Activated CD8-positive, alpha-beta T cell treated with anti-CD3 and anti-CD28 coated beads for 36 hours (primary cell): ENCODE data around the gene MCM3AP. TPM values are rescaled to one million over a fixed set of nuclear protein-coding genes. Genes with fewer than 3 reads are reported as not detected.
A peak's percentile ranks its signal among the peaks of the same experiment; 100 is the strongest.

Experiments
- ATAC-seq: fragments of 200-7000 bp; cut with Tn5 transposase; one replicate; pipeline ENCODE4 v1.10.0; 2021; ENCODE audit warnings: mild to moderate bottlenecking, moderate library complexity
- CTCF ChIA-PET: fragments of 350-600 bp; sonication (Branson Sonifier 250); formaldehyde crosslinking; loops from one replicate; lab custom pipeline; 2021; ENCODE audit warnings: antibody characterized with exemption; lab: Charles Lee
- POLR2A ChIA-PET: fragments of 350-600 bp; sonication (Branson Sonifier 250); formaldehyde crosslinking; loops from one replicate; lab custom pipeline; 2021; ENCODE audit warnings: antibody characterized with exemption; lab: Charles Lee
- DNase-seq: peaks from one replicate; pipeline ENCODE4 v3.0.0-alpha.2; 2020
- H3K27ac Mint-ChIP-seq: one replicate; pipeline ENCODE4 v1.8.0; 2021; ENCODE audit warnings: mild to moderate bottlenecking, mixed read lengths
- H3K27me3 Mint-ChIP-seq: one replicate; pipeline ENCODE4 v1.8.0; 2021; ENCODE audit warnings: mixed read lengths
- H3K36me3 Mint-ChIP-seq: one replicate; pipeline ENCODE4 v1.8.0; 2021; ENCODE audit warnings: low read depth, mixed read lengths
- H3K4me1 Mint-ChIP-seq: one replicate; pipeline ENCODE4 v1.8.0; 2021; ENCODE audit warnings: low read depth, mixed read lengths
- H3K4me3 Mint-ChIP-seq: one replicate; pipeline ENCODE4 v1.8.0; 2021; ENCODE audit warnings: mild to moderate bottlenecking, moderate library complexity, mixed read lengths
- H3K9me3 Mint-ChIP-seq: one replicate; pipeline ENCODE4 v1.8.0; 2021; ENCODE audit warnings: mixed read lengths
- CTCF ChIP-seq: fragments of 200-600 bp; IDR thresholded peaks from one replicate; pipeline ENCODE4 v1.8.0; 2022; ENCODE audit warnings: antibody characterized with exemption, mild to moderate bottlenecking
- intact Hi-C: fragments of 100-400 bp; cut with micrococcal nuclease; formaldehyde crosslinking; loops from one replicate; pipeline ENCODE4 v1.10.0; 2022
- total RNA-seq, 2 experiments: library from RNA; stranded (reverse); gene quantifications; one replicate each; pipeline ENCODE4 v1.2.3, GENCODE V29; 2021

The MCM3AP gene
- total RNA-seq, 2 experiments from 2014 or later = 108 to 112 TPM

GRCh38 chr21:46326110-46326703, 40.8 kb upstream of the MCM3AP start:
- Mint-ChIP-seq H3K27me3 (no peaks in the 10 kb centered on the region), H3K27ac (no peak overlapping the region), H3K4me1 (peaks cover 25% of the 10 kb centered on the region), H3K9me3 (no peaks in the 10 kb centered on the region), H3K36me3 (peaks cover 44% of the 10 kb centered on the region), H3K4me3 (peak overlapping the region; percentile 20)
- no peak for TF ChIP-seq CTCF
- CTCF ChIA-PET = interaction anchor here (1.0 to 1.5 kb wide), 5 partner anchors 41 to 183 kb away, joined by 3 to 7 read pairs (median 3); no protein-coding TSS in a partner anchor
- intact Hi-C loops = no loop called here
- ATAC-seq (no peak), DNase-seq (no peak)
- POLR2A ChIA-PET = interaction anchor here (1.3 kb wide), 1 partner anchor 9 kb away, joined by 3 read pairs; no protein-coding TSS in a partner anchor

GRCh38 chr21:46325073-46325912, 39.9 kb upstream of the MCM3AP start:
- peaks cover 48% of the 10 kb centered on the region for H3K36me3 Mint-ChIP-seq
- no peaks in the 10 kb centered on the region for H3K9me3 Mint-ChIP-seq
- H3K4me3 Mint-ChIP-seq = peak overlapping the region; percentile 91

GRCh38 chr21:46324390-46325072, 39.1 kb upstream of the MCM3AP start:
- Mint-ChIP-seq H3K9me3 (no peaks in the 10 kb centered on the region), H3K27ac (peak overlapping the region; percentile 66), H3K4me1 (peaks cover 33% of the 10 kb centered on the region), H3K27me3 (no peaks in the 10 kb centered on the region), H3K4me3 (peak overlapping the region; percentile 91), H3K36me3 (peaks cover 48% of the 10 kb centered on the region)
- ATAC-seq (peak; percentile 78), DNase-seq (peak; percentile 83)
- ChIA-PET POLR2A (interaction anchor here (1.0 to 2.1 kb wide), 3 partner anchors 8 to 95 kb away, joined by 3 to 6 read pairs (median 5); no protein-coding TSS in a partner anchor), CTCF (no interaction called here)
- TF ChIP-seq CTCF = no peak
- intact Hi-C loops = no loop called here

More at GRCh38 chr21:46325073-46325912, 39.9 kb upstream of the MCM3AP start:
- ATAC-seq (no peak), DNase-seq (peak; percentile 43)
- intact Hi-C loops = no loop called here
- ChIA-PET POLR2A (interaction anchor here (0.6 to 1.3 kb wide), 5 partner anchors 9 to 303 kb away, joined by 3 to 4 read pairs (median 3); no protein-coding TSS in a partner anchor), CTCF (interaction anchor here (1.0 to 1.5 kb wide), 5 partner anchors 40 to 182 kb away, joined by 3 to 7 read pairs (median 3); no protein-coding TSS in a partner anchor)
- Mint-ChIP-seq H3K4me1 (peaks cover 32% of the 10 kb centered on the region), H3K27ac (peak overlapping the region; percentile 66), H3K27me3 (no peaks in the 10 kb centered on the region)
- TF ChIP-seq CTCF = no peak

- peak within 1 kb of the TSS; percentile 91 for H3K4me3 Mint-ChIP-seq
- H3K36me3 Mint-ChIP-seq = peaks cover 47% of the 10 kb centered on the region
- H3K27ac Mint-ChIP-seq = peak within 1 kb of the TSS; percentile 96
- intact Hi-C loops = no loop called here
- peak; percentile 87 for ATAC-seq
- no peak for TF ChIP-seq CTCF
- ChIA-PET POLR2A (interaction anchor here (1.0 to 2.1 kb wide), 8 partner anchors 9 to 236 kb away, joined by 3 to 6 read pairs (median 4); no protein-coding TSS in a partner anchor), CTCF (interaction anchor here (1.2 kb wide), 1 partner anchor 180 kb away, joined by 4 read pairs; no protein-coding TSS in a partner anchor)
- H3K27me3 Mint-ChIP-seq = no peaks in the 10 kb centered on the region
- H3K9me3 Mint-ChIP-seq = no peaks in the 10 kb centered on the region
- H3K4me1 Mint-ChIP-seq = peaks cover 33% of the 10 kb centered on the region
- peak; percentile 97 for DNase-seq
Observed at GRCh38 chr21:46323710-46324389, 38.4 kb upstream of the MCM3AP start, which contains the start of the genes C21orf58 and PCNT. TSS of gene C21orf58 (minus strand) at chr21:46323870. CDS start at chr21:46322738, 1,132 bp downstream. TSS of gene PCNT (plus strand) at chr21:46324156. CDS start at chr21:46324229, 73 bp downstream.
